ENCODE results near the gene GPC3.
"Not testable (repeated sequence)": the region's sequence is repeated elsewhere in the genome, so short reads cannot be mapped to it uniquely, and the experiment has no call there.

The GPC3 gene

DNA sequence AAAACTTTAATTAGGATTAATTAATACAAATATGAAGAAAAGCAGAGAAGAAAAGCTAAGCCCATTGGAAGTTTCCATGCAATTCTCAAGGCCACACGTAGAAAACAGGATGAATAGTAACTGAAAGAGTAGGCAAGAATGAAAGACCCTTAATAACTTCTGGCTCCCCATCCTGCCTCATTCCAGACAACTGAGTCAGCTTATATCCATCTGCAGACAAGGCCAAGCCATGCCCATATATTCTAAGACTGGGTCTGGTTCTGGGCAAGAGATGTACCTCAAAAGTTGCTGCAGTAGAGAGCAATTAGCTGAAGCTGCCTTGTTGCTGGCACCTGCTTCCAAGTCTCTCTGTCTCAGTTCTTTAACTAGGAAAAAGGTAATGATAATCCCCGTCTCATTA lies 244.1 kb downstream of the GPC3 start:
- H3K9me3 ChIP-seq (ENCODE audit: control insufficient read depth in 2 of 2, low read length in 2 of 2): no peaks in the 10 kb centered on the region
- peaks cover 3 to 11% of the 10 kb centered on the region in 2 donors for H3K27me3 ChIP-seq (ENCODE audit: control insufficient read depth in 2 of 2, insufficient read depth in 2 of 2, low read length in 2 of 2)
- no peak overlapping the region for H3K27ac ChIP-seq (ENCODE audit: low read depth in 2 of 2, low read length in 2 of 2)
- H3K36me3 ChIP-seq (ENCODE audit: control insufficient read depth in 2 of 2, insufficient read depth in 2 of 2, low read length in 2 of 2): no peaks in the 10 kb centered on the region
- no peak overlapping the region for H3K4me3 ChIP-seq (ENCODE audit: low read length in 2 of 2)
- H3K9ac ChIP-seq (ENCODE audit: low read depth in 1 of 2, low read length in 2 of 2): no peak overlapping the region
- H3K4me1 ChIP-seq (ENCODE audit: control insufficient read depth in 2 of 2, insufficient read depth in 2 of 2, low read length in 2 of 2): no peaks in the 10 kb centered on the region

GRCh38 chrX:133726642-133727041 lies 258.8 kb downstream of the GPC3 start:
- no peaks in the 10 kb centered on the region for H3K36me3 ChIP-seq (ENCODE audit: control insufficient read depth in 2 of 2, insufficient read depth in 2 of 2, low read length in 2 of 2)
- H3K27me3 ChIP-seq (ENCODE audit: control insufficient read depth in 2 of 2, insufficient read depth in 2 of 2, low read length in 2 of 2): peaks cover 0 to 3% of the 10 kb centered on the region in 2 donors
- H3K4me1 ChIP-seq (ENCODE audit: control insufficient read depth in 2 of 2, insufficient read depth in 2 of 2, low read length in 2 of 2): no peaks in the 10 kb centered on the region
- H3K27ac ChIP-seq (ENCODE audit: low read depth in 2 of 2, low read length in 2 of 2): no peak overlapping the region
- no peaks in the 10 kb centered on the region for H3K9me3 ChIP-seq (ENCODE audit: control insufficient read depth in 2 of 2, low read length in 2 of 2)
- H3K4me3 ChIP-seq (ENCODE audit: low read length in 2 of 2): no peak overlapping the region
- H3K9ac ChIP-seq (ENCODE audit: low read depth in 1 of 2, low read length in 2 of 2): no peak overlapping the region

DNA sequence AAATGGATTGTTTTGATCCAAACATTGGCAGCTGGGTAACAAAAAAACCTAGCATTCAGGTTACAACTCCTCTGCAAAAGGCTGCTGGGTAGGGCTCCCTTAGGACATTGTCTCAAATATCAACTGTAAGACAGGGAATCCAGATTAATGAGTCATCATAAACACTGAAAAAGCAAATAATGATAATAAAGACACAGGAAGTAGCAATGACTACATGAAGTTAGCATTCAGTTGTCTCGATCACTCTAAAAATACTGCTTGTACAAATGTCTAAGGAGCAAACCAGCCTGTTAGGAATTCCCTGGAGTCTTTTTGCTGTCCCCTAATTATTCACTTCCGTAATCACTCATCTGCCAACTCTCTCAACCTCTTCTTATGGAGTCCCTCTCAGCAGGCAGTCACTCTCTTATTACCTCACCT lies 259.2 kb downstream of the GPC3 start:
- Histone ChIP-seq H3K9me3 (ENCODE audit: control insufficient read depth in 2 of 2, low read length in 2 of 2) (no peaks in the 10 kb centered on the region), H3K27ac (ENCODE audit: low read depth in 2 of 2, low read length in 2 of 2) (no peak overlapping the region), H3K4me3 (ENCODE audit: low read length in 2 of 2) (no peak overlapping the region), H3K4me1 (ENCODE audit: control insufficient read depth in 2 of 2, insufficient read depth in 2 of 2, low read length in 2 of 2) (no peaks in the 10 kb centered on the region), H3K27me3 (ENCODE audit: control insufficient read depth in 2 of 2, insufficient read depth in 2 of 2, low read length in 2 of 2) (no peaks in the 10 kb centered on the region), H3K36me3 (ENCODE audit: control insufficient read depth in 2 of 2, insufficient read depth in 2 of 2, low read length in 2 of 2) (no peaks in the 10 kb centered on the region), H3K9ac (ENCODE audit: low read depth in 1 of 2, low read length in 2 of 2) (no peak overlapping the region)

- Histone ChIP-seq H3K4me3 (ENCODE audit: low read length in 2 of 2) (no peak overlapping the region), H3K27me3 (ENCODE audit: control insufficient read depth in 2 of 2, insufficient read depth in 2 of 2, low read length in 2 of 2) (no peaks in the 10 kb centered on the region), H3K9ac (ENCODE audit: low read depth in 1 of 2, low read length in 2 of 2) (no peak overlapping the region), H3K27ac (ENCODE audit: low read depth in 2 of 2, low read length in 2 of 2) (no peak overlapping the region), H3K4me1 (ENCODE audit: control insufficient read depth in 2 of 2, insufficient read depth in 2 of 2, low read length in 2 of 2) (no peaks in the 10 kb centered on the region), H3K36me3 (ENCODE audit: control insufficient read depth in 2 of 2, insufficient read depth in 2 of 2, low read length in 2 of 2) (no peaks in the 10 kb centered on the region), H3K9me3 (ENCODE audit: control insufficient read depth in 2 of 2, low read length in 2 of 2) (no peaks in the 10 kb centered on the region)
Measured at GRCh38 chrX:133723930-133724329, 261.5 kb downstream of the GPC3 start.

GRCh38 chrX:133722756-133723155 lies 262.6 kb downstream of the GPC3 start:
- H3K4me1 ChIP-seq (ENCODE audit: control insufficient read depth in 2 of 2, insufficient read depth in 2 of 2, low read length in 2 of 2): no peaks in the 10 kb centered on the region
- no peaks in the 10 kb centered on the region for H3K9me3 ChIP-seq (ENCODE audit: control insufficient read depth in 2 of 2, low read length in 2 of 2)
- no peak overlapping the region for H3K4me3 ChIP-seq (ENCODE audit: low read length in 2 of 2)
- no peaks in the 10 kb centered on the region for H3K36me3 ChIP-seq (ENCODE audit: control insufficient read depth in 2 of 2, insufficient read depth in 2 of 2, low read length in 2 of 2)
- H3K27me3 ChIP-seq (ENCODE audit: control insufficient read depth in 2 of 2, insufficient read depth in 2 of 2, low read length in 2 of 2): peaks cover 0 to 2% of the 10 kb centered on the region in 2 donors
- H3K9ac ChIP-seq (ENCODE audit: low read depth in 1 of 2, low read length in 2 of 2): no peak overlapping the region
- H3K27ac ChIP-seq (ENCODE audit: low read depth in 2 of 2, low read length in 2 of 2): no peak overlapping the region

GRCh38 chrX:133720269-133720668 lies 265.1 kb downstream of the GPC3 start:
- not testable (repeated sequence) for H3K27me3 ChIP-seq (ENCODE audit: control insufficient read depth in 2 of 2, insufficient read depth in 2 of 2, low read length in 2 of 2); H3K27ac ChIP-seq (ENCODE audit: low read depth in 2 of 2, low read length in 2 of 2); H3K4me1 ChIP-seq (ENCODE audit: control insufficient read depth in 2 of 2, insufficient read depth in 2 of 2, low read length in 2 of 2); H3K9ac ChIP-seq (ENCODE audit: low read depth in 1 of 2, low read length in 2 of 2); H3K4me3 ChIP-seq (ENCODE audit: low read length in 2 of 2); H3K9me3 ChIP-seq (ENCODE audit: control insufficient read depth in 2 of 2, low read length in 2 of 2); H3K36me3 ChIP-seq (ENCODE audit: control insufficient read depth in 2 of 2, insufficient read depth in 2 of 2, low read length in 2 of 2)

DNA sequence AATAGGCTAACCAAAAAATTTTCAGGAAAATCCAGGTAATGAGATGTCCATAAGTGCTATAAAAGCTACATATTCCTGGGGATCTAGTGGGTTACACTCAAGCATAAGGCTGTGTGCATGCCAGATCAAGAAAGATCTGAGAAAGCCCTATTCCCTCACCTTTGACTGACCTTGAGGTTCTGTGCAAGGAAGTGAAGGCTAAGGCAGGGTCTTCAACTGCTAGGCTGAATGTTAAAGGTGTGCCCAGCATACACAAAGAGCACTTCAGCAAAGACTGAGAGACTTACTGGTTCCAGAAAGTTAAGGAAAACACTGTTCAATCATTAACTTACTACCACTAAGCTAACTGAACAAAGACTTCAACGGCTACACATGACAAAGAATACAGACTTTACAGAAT lies 269.7 kb downstream of the GPC3 start:
- Histone ChIP-seq H3K27me3 (ENCODE audit: control insufficient read depth in 2 of 2, insufficient read depth in 2 of 2, low read length in 2 of 2) (peaks cover 2 to 7% of the 10 kb centered on the region in 2 donors), H3K4me3 (ENCODE audit: low read length in 2 of 2) (no peak overlapping the region), H3K27ac (ENCODE audit: low read depth in 2 of 2, low read length in 2 of 2) (no peak overlapping the region)

GRCh38 chrX:133709501-133709900 lies 275.9 kb downstream of the GPC3 start:
- Histone ChIP-seq H3K4me3 (ENCODE audit: low read length in 2 of 2) (no peak overlapping the region), H3K27me3 (ENCODE audit: control insufficient read depth in 2 of 2, insufficient read depth in 2 of 2, low read length in 2 of 2) (peaks cover 0 to 2% of the 10 kb centered on the region in 2 donors), H3K9ac (ENCODE audit: low read depth in 1 of 2, low read length in 2 of 2) (no peak overlapping the region), H3K9me3 (ENCODE audit: control insufficient read depth in 2 of 2, low read length in 2 of 2) (no peaks in the 10 kb centered on the region), H3K27ac (ENCODE audit: low read depth in 2 of 2, low read length in 2 of 2) (no peak overlapping the region), H3K4me1 (ENCODE audit: control insufficient read depth in 2 of 2, insufficient read depth in 2 of 2, low read length in 2 of 2) (no peaks in the 10 kb centered on the region), H3K36me3 (ENCODE audit: control insufficient read depth in 2 of 2, insufficient read depth in 2 of 2, low read length in 2 of 2) (no peaks in the 10 kb centered on the region)

More for the DNA sequence above, 269.7 kb downstream of the GPC3 start:
- Histone ChIP-seq H3K9me3 (ENCODE audit: control insufficient read depth in 2 of 2, low read length in 2 of 2) (no peaks in the 10 kb centered on the region), H3K36me3 (ENCODE audit: control insufficient read depth in 2 of 2, insufficient read depth in 2 of 2, low read length in 2 of 2) (no peaks in the 10 kb centered on the region), H3K9ac (ENCODE audit: low read depth in 1 of 2, low read length in 2 of 2) (no peak overlapping the region), H3K4me1 (ENCODE audit: control insufficient read depth in 2 of 2, insufficient read depth in 2 of 2, low read length in 2 of 2) (no peaks in the 10 kb centered on the region)

DNA sequence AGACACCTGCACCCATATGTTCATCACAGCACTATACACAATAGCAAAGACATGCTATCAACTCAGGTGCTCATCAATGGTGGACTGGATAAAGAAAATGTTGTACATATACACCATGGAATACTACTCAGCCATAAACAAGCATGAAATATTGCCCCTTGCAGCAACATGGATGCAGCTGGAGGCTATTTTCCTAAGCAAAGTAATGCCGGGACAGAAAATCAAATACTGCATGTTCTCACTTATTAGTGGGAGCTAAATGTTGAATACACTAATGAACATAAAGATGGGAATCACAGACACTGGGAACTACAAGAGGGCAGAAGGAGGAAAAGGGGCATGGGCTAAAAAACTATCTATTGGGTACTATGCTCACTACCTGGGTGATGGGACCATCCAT lies 278.5 kb downstream of the GPC3 start:
- Histone ChIP-seq H3K27ac (ENCODE audit: low read depth in 2 of 2, low read length in 2 of 2) (no peak overlapping the region), H3K9ac (ENCODE audit: low read depth in 1 of 2, low read length in 2 of 2) (no peak overlapping the region), H3K9me3 (ENCODE audit: control insufficient read depth in 2 of 2, low read length in 2 of 2) (no peaks in the 10 kb centered on the region), H3K4me1 (ENCODE audit: control insufficient read depth in 2 of 2, insufficient read depth in 2 of 2, low read length in 2 of 2) (no peaks in the 10 kb centered on the region), H3K27me3 (ENCODE audit: control insufficient read depth in 2 of 2, insufficient read depth in 2 of 2, low read length in 2 of 2) (peaks cover 2 to 5% of the 10 kb centered on the region in 2 donors), H3K36me3 (ENCODE audit: control insufficient read depth in 2 of 2, insufficient read depth in 2 of 2, low read length in 2 of 2) (no peaks in the 10 kb centered on the region), H3K4me3 (ENCODE audit: low read length in 2 of 2) (no peak overlapping the region)

- Histone ChIP-seq H3K36me3 (ENCODE audit: control insufficient read depth in 2 of 2, insufficient read depth in 2 of 2, low read length in 2 of 2) (no peaks in the 10 kb centered on the region), H3K4me3 (ENCODE audit: low read length in 2 of 2) (no peak overlapping the region), H3K9ac (ENCODE audit: low read depth in 1 of 2, low read length in 2 of 2) (no peak overlapping the region), H3K9me3 (ENCODE audit: control insufficient read depth in 2 of 2, low read length in 2 of 2) (no peaks in the 10 kb centered on the region), H3K27ac (ENCODE audit: low read depth in 2 of 2, low read length in 2 of 2) (no peak overlapping the region), H3K27me3 (ENCODE audit: control insufficient read depth in 2 of 2, insufficient read depth in 2 of 2, low read length in 2 of 2) (peaks cover 0 to 5% of the 10 kb centered on the region in 2 donors), H3K4me1 (ENCODE audit: control insufficient read depth in 2 of 2, insufficient read depth in 2 of 2, low read length in 2 of 2) (no peaks in the 10 kb centered on the region)
Measured at GRCh38 chrX:133702230-133702629, 283.2 kb downstream of the GPC3 start.

All from mucosa of rectum (tissue), 2 donors.